PFSK-1 (cell line): ENCODE data around the gene LPCAT2.

Experiments
- FOXP2 ChIP-seq: optimal IDR thresholded peaks from 2 replicates; pipeline ENCODE3; 2011; ENCODE audit warnings: borderline replicate concordance, control low read depth, inconsistent platforms; ENCODE audit not compliant: insufficient read depth; ENCODE audit errors: extremely low read length, extremely low read depth
- POLR2AphosphoS5 ChIP-seq: IDR thresholded peaks from 2 replicates; pipeline ENCODE4 v1.6.1; 2012; ENCODE audit warnings: low read depth, mild to moderate bottlenecking, control low read depth, low read length, moderate library complexity
- REST ChIP-seq, 2 experiments: IDR thresholded peaks; 2 replicates each; pipeline versions ENCODE4 v1.6.1 to v1.8.0; 2011 to 2012; ENCODE audit warnings: low read depth in 2 of 2, low read length in 2 of 2, control low read depth in 1 of 2, inconsistent platforms in 1 of 2, mild to moderate bottlenecking in 1 of 2, moderate library complexity in 1 of 2; ENCODE audit not compliant: insufficient read depth in 1 of 2

- TF ChIP-seq REST (IDR thresholded peaks at IDR 0.05; ENCODE audit: insufficient read depth in 1 of 2, low read depth in 2 of 2, low read length in 2 of 2) (no peak), POLR2AphosphoS5 (no peak), FOXP2 (no peak)
Observed at GRCh38 chr16:55490301-55490700, 18.6 kb upstream of the LPCAT2 start.
